HepG2 (cell line): ENCODE results near the gene NUP155. TPM values are rescaled to one million over a fixed set of nuclear protein-coding genes. Genes with fewer than 3 reads are reported as not detected.
A peak's percentile ranks its signal among the peaks of the same experiment; 100 is the strongest.

Source experiments
- ATAC-seq: fragments of 200-7000 bp; cut with Tn5 transposase; 3 replicates; pipeline ENCODE4 v1.9.1; 2020; ENCODE audit warnings: mild to moderate bottlenecking, moderate library complexity
- BruUV-seq: library from RNA; stranded (reverse); fragments of 400-500 nt; replicated peaks from 2 replicates; lab custom pipeline; 2021; lab: Mats Ljungman, UMichigan
- CTCF ChIA-PET: fragments of 300-600 bp; formaldehyde crosslinking; extraction: SDS; loops from one replicate; lab custom pipeline; 2021; ENCODE audit warnings: low total read pairs, inconsistent platforms, low intra/inter-chr PET ratio; lab: Yijun Ruan, JAX
- POLR2A ChIA-PET: fragments of 350-600 bp; sonication (Branson Sonifier 250); formaldehyde crosslinking; loops from one replicate; lab custom pipeline; 2020; ENCODE audit warnings: antibody characterized with exemption, inconsistent platforms; lab: Yijun Ruan, JAX
- DNase-seq: peaks from one replicate; pipeline ENCODE4 v3.0.0-alpha.2; 2015; ENCODE audit warnings: low spot score
- FAIRE-seq: peaks from 3 replicates; lab custom pipeline; 2011; peaks lifted over from hg19 to GRCh38; lab: Jason Lieb, UNC
- H2AFZ ChIP-seq: one replicate; pipeline ENCODE4 v1.6.1; 2011; ENCODE audit warnings: low read length, inconsistent platforms
- H3K27ac ChIP-seq: fragments of 300-600 bp; 3 replicates; pipeline ENCODE4 v1.8.0; 2011; ENCODE audit warnings: mixed run types, mild to moderate bottlenecking, mixed read lengths, low read length, inconsistent platforms; ENCODE audit not compliant: insufficient read depth; ENCODE audit errors: extremely low read length
- H3K27me3 ChIP-seq, 2 experiments: fragments of 200-600 bp in 1 of 2; 2 replicates in 1 of 2; 3 replicates in 1 of 2; pipeline versions ENCODE4 v1.6.0 to v1.8.0; 2011; ENCODE audit warnings: low read length in 2 of 2, mild to moderate bottlenecking in 2 of 2, moderate library complexity in 2 of 2, inconsistent platforms in 1 of 2; ENCODE audit not compliant: insufficient read depth in 2 of 2, control insufficient read depth in 1 of 2
- H3K36me3 ChIP-seq, 2 experiments: fragments of 200-600 bp in 1 of 2; replicated peaks in 1 of 2; 2 replicates in 1 of 2; 3 replicates in 1 of 2; pipeline versions ENCODE4 v1.5.1 to v1.8.0; 2011; ENCODE audit warnings: low read length in 2 of 2, inconsistent platforms in 1 of 2; ENCODE audit not compliant: insufficient read depth in 2 of 2, control insufficient read depth in 1 of 2
- H3K4me1 ChIP-seq: 2 replicates; pipeline ENCODE4 v1.5.1; 2012; ENCODE audit warnings: low read length, inconsistent platforms; ENCODE audit not compliant: insufficient read depth
- H3K4me2 ChIP-seq: 2 replicates; pipeline ENCODE4 v1.6.0; 2011; ENCODE audit warnings: low read depth, low read length, inconsistent platforms
- H3K4me3 ChIP-seq, 3 experiments: fragments of 200-600 bp in 1 of 3; sonication (generic), shearing (Covaris generic) in 1 of 3; replicated peaks in 1 of 3; 2 replicates each; pipeline ENCODE4 v1.5.1; 2011 to 2016; ENCODE audit warnings: low read length in 3 of 3, inconsistent platforms in 2 of 3, low read depth in 2 of 3, mild to moderate bottlenecking in 2 of 3, control low read depth in 1 of 3, mixed read lengths in 1 of 3; ENCODE audit not compliant: insufficient read depth in 1 of 3
- H3K79me2 ChIP-seq: one replicate; pipeline ENCODE4 v1.6.1; 2011; ENCODE audit warnings: low read length, inconsistent platforms; ENCODE audit not compliant: insufficient read depth
- H3K9ac ChIP-seq: 2 replicates; pipeline ENCODE4 v1.6.0; 2011; ENCODE audit warnings: mild to moderate bottlenecking, low read depth, low read length, inconsistent platforms; ENCODE audit not compliant: insufficient read depth
- H3K9me3 ChIP-seq: 2 replicates; pipeline ENCODE4 v1.5.1; 2012; ENCODE audit warnings: mild to moderate bottlenecking, low read length
- H4K20me1 ChIP-seq: 2 replicates; pipeline ENCODE4 v1.6.0; 2011; ENCODE audit warnings: inconsistent platforms, mild to moderate bottlenecking, low read length, moderate library complexity; ENCODE audit not compliant: insufficient read depth
- CAMTA2 ChIP-seq: sonication (generic); formaldehyde crosslinking; IDR thresholded peaks from 2 replicates; pipeline ENCODE4 v1.4.0; 2020; ENCODE audit warnings: mild to moderate bottlenecking, missing genetic modification reagents, borderline replicate concordance
- GTF3A ChIP-seq: sonication (generic); formaldehyde crosslinking; conservative IDR thresholded peaks from 2 replicates; pipeline ENCODE4 v1.4.0; 2020; ENCODE audit warnings: mild to moderate bottlenecking, missing genetic modification reagents
- JUN ChIP-seq: sonication (generic); formaldehyde crosslinking; IDR thresholded peaks from 2 replicates; pipeline ENCODE4 v1.4.0; 2020; ENCODE audit warnings: mild to moderate bottlenecking, missing genetic modification reagents
- KDM5B ChIP-seq: sonication (generic); formaldehyde crosslinking; IDR thresholded peaks from 2 replicates; pipeline ENCODE4 v1.4.0; 2020; ENCODE audit warnings: missing genetic modification reagents, mild to moderate bottlenecking, borderline replicate concordance
- YEATS2 ChIP-seq: sonication (generic); formaldehyde crosslinking; IDR thresholded peaks from 2 replicates; pipeline ENCODE4 v1.4.0; 2020; ENCODE audit warnings: missing genetic modification reagents, borderline replicate concordance
- ZBTB26 ChIP-seq: IDR thresholded peaks from 2 replicates; pipeline ENCODE4 v1.6.1; 2016; ENCODE audit warnings: missing compliant biosample characterization, missing genetic modification reagents, borderline replicate concordance
- ZFYVE20 ChIP-seq: sonication (generic); formaldehyde crosslinking; IDR thresholded peaks from 2 replicates; pipeline ENCODE4 v1.8.0; 2023; ENCODE audit warnings: low read depth, mild to moderate bottlenecking, moderate library complexity, missing genetic modification reagents, borderline replicate concordance
- ZNF101 ChIP-seq: sonication (generic); formaldehyde crosslinking; IDR thresholded peaks from 2 replicates; pipeline ENCODE4 v1.4.0; 2020; ENCODE audit warnings: mild to moderate bottlenecking, low read depth, missing genetic modification reagents, borderline replicate concordance
- ZNF251 ChIP-seq: sonication (generic); formaldehyde crosslinking; IDR thresholded peaks from 2 replicates; pipeline ENCODE4 v1.9.0; 2021; ENCODE audit warnings: mild to moderate bottlenecking, missing genetic modification reagents
- ZNF30 ChIP-seq: sonication (generic); formaldehyde crosslinking; IDR thresholded peaks from 2 replicates; pipeline ENCODE4 v1.5.0; 2020; ENCODE audit warnings: mild to moderate bottlenecking, missing genetic modification reagents
- ZNF318 ChIP-seq: sonication (generic); formaldehyde crosslinking; IDR thresholded peaks from 2 replicates; pipeline ENCODE4 v1.4.0; 2020; ENCODE audit warnings: mild to moderate bottlenecking, missing genetic modification reagents
- ZNF333 ChIP-seq: sonication (generic); formaldehyde crosslinking; IDR thresholded peaks from 2 replicates; pipeline ENCODE4 v1.4.0; 2020; ENCODE audit warnings: mild to moderate bottlenecking, missing genetic modification reagents, borderline replicate concordance
- ZNF510 ChIP-seq: sonication (generic); formaldehyde crosslinking; IDR thresholded peaks from 2 replicates; pipeline ENCODE4 v1.4.0; 2020; ENCODE audit warnings: low read depth, mild to moderate bottlenecking, missing genetic modification reagents
- ZNF572 ChIP-seq: sonication (generic); formaldehyde crosslinking; IDR thresholded peaks from 2 replicates; pipeline ENCODE4 v1.5.1; 2020; ENCODE audit warnings: mild to moderate bottlenecking, missing genetic modification reagents
- WGBS: methylation state at CpG from one replicate; pipeline ENCODE4 v1.1.6; 2017; ENCODE audit warnings: low lambda C conversion rate; 5-methylcytosine and 5-hydroxymethylcytosine counted together
- in situ Hi-C: cut with HindIII; loops from 2 replicates; pipeline ENCODE4 v1.10.0; 2017; ENCODE audit warnings: low pct_unique_long_range_greater_than_20kb; ENCODE audit not compliant: extremely low pct_ligation_motif_present
- intact Hi-C: fragments of 100-400 bp; cut with micrococcal nuclease; formaldehyde crosslinking; loops from one replicate; pipeline ENCODE4 v1.10.0; 2022; ENCODE audit not compliant: unreplicated experiment
- polyA plus RNA-seq, 8 experiments: library from polyadenylated mRNA; depleted of rRNA in 3 of 8; stranded (reverse) in 7 of 8; unstranded in 1 of 8; fragments of >200 nt; fragmentation: Illumina TruSeq in 4 of 8; extraction: Trizol in 4 of 8; gene quantifications; 2 replicates each; pipeline versions ENCODE4 v1.2.1 to v1.2.3, GENCODE V29; 2011 to 2016; ENCODE audit warnings: low read depth in 4 of 8, missing spikeins in 1 of 8, mixed read lengths in 1 of 8; ENCODE audit not compliant: insufficient read depth in 1 of 8
- total RNA-seq, 5 experiments: library from RNA; depleted of rRNA; stranded (reverse); fragments of >200 nt; fragmentation: Illumina TruSeq; extraction: Trizol; gene quantifications; 2 replicates each; pipeline ENCODE4 v1.2.3, GENCODE V29; 2016; ENCODE audit warnings: low read depth in 1 of 5

NUP155 gene
- total and polyA plus RNA-seq, 2 of the 13 experiments (the other 11 are each of a cell fraction or from before 2014, with no cell fraction given): 13.0 to 57.4 TPM

GRCh38 chr5:37249815-37250164 is 121.1 kb downstream of the NUP155 start:
- intact Hi-C loops: no loop called here
- DNase-seq (no peak), FAIRE-seq (no peak), ATAC-seq (peak; percentile 19)
- ChIA-PET POLR2A (interaction anchor here (1.0 to 1.4 kb wide), 4 partner anchors 11 to 129 kb away, joined by 3 to 7 read pairs (median 4); partner anchors contain the start of genes NUP155 and WDR70), CTCF (no interaction called here)
- Histone ChIP-seq H3K79me2 (no peaks in the 10 kb centered on the region), H3K9ac (peak overlapping the region; percentile 85), H3K4me2 (peak overlapping the region; percentile 76), H3K27me3 (no peaks in the 10 kb centered on the region; a peak in 1 of 5 replicates), H3K9me3 (peaks cover 10% of the 10 kb centered on the region), H3K4me3 (peak overlapping the region; percentile 74 to 92 (median 83); a peak in 5 of 6 replicates), H2AFZ (peak overlapping the region; percentile 79), H3K4me1 (peaks cover 22% of the 10 kb centered on the region), H3K27ac (peak overlapping the region; percentile 84), H3K36me3 (no peaks in the 10 kb centered on the region), H4K20me1 (no peaks in the 10 kb centered on the region)
- BruUV-seq: TSS peak; percentile 62
- WGBS: 47% methylated on average over 8 of the region's 10 CpGs
- in situ Hi-C loops: no loop called here
- peak; percentile 21; the same call in 1 of the 2 replicates for TF ChIP-seq ZNF572 (CRISPR knock-in tag)
- TF ChIP-seq ZNF333: peak; percentile 45; the same call in 1 of the 2 replicates
- 0 out of 2 replicates have a peak, but pooled peaks have one; percentile 35 for TF ChIP-seq GTF3A (CRISPR knock-in tag)
- TF ChIP-seq ZNF318: peak; percentile 77
- 0 out of 2 replicates have a peak, but pooled peaks have one; percentile 3 for TF ChIP-seq KDM5B (CRISPR knock-in tag)
- TF ChIP-seq ZBTB26 (CRISPR knock-in tag): 0 out of 2 replicates have a peak, but pooled peaks have one; percentile 19
- TF ChIP-seq JUN (CRISPR knock-in tag): 0 out of 2 replicates have a peak, but pooled peaks have one; percentile 25
- 0 out of 2 replicates have a peak, but pooled peaks have one; percentile 38 for TF ChIP-seq ZFYVE20 (CRISPR knock-in tag)
- TF ChIP-seq ZNF30 (CRISPR knock-in tag): peak; percentile 68; the same call in 1 of the 2 replicates
- no peak for TF ChIP-seq ZNF101
- TF ChIP-seq ZNF251: peak; percentile 51; the same call in 1 of the 2 replicates
- TF ChIP-seq CAMTA2: no peak
- no peak for TF ChIP-seq YEATS2 (CRISPR knock-in tag)
- 0 out of 2 replicates have a peak, but pooled peaks have one; percentile 45 for TF ChIP-seq ZNF510 (CRISPR knock-in tag)
